Femur (tissue), 1 donor: Measurements from ENCODE around the gene HIVEP1.
A peak's percentile ranks its signal among the peaks of the same experiment; 100 is the strongest.

Experiments used
- DNase-seq: peaks from one replicate; pipeline ENCODE4 v3.0.0-alpha.2; 2017

HIVEP1 gene

DNA sequence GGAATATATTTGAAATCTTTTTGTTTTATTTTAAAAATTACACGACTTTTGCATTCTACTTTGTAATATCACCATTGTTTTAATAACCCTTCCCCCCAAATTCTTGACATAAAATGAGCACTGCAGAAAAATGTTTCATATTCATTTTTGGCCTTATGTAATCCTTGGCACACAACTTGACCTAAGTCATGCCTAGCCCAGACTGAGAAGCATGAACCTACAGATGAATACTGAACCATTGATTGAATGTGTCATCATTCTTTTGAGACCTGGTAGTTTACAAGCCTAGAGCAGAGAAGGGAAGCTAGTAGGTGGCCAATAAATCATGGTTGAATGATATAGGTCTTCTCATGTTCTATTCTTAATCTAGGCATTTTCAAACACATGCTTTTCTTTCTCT is 188.6 kb downstream of the HIVEP1 start:
- DNase-seq, result no peak

DNA sequence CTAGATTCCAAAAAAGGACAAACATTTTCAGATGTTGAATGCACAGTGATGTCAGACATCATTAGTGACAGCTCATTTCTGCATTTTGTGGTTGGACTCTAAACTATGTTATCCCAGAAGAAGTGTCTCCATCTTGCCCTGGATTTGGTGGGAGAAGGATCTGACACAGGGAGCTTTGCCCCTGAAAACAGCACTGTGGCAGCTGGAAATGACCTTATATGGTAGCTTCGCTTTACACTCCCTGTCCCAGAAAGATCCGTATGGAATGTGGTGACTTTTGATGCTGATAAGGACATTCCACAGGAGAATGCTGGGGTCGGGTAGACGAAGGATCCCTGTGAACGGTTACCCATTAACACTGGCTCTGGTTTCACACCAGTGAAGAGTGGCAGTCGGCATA is 190.9 kb downstream of the HIVEP1 start:
- DNase-seq, result no peak

DNA sequence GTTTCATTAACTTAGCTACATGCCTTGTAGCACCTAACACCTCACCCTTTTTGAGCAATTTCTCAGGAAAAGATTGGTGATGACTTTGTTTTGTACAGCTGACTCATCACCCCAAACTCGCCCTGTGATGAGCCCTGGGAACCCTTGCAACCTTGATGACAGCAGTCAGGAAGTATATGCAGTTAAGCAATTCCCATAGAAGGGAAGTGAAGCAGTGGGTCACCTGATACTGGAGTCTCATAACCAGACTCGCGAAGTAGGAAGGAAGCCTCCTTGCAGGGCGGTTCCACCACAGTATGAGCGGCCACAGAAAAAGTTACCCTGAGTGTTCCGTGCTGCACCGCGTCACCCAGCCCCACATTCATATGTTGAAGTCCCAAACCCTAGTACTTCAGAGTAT is 196.1 kb downstream of the HIVEP1 start:
- peak; percentile 34 for DNase-seq

DNA sequence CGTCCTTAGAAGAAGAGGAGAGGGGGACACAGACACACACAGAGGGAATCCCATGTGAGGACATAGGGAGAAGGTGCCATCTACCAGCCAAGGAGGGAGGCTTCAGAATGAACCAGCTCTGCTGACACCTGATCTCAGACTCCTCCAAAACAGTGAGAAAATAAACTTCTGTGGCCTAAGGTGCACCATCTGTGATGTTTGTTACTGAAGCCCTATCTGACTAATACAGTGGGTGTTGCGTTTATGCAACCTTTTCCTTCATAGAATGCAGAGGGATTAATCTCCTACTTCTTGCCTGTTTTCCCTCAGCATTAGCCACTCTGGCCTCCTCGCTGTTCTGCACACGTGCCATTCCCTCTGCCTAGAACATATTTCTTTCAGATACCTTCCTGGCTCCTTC is 196.6 kb downstream of the HIVEP1 start:
- no peak for DNase-seq
